H1 (cell line): ENCODE data around the gene ELOF1. TPM values are rescaled to one million over a fixed set of nuclear protein-coding genes. Genes with fewer than 3 reads are reported as not detected.

Experiments
- CTCF ChIA-PET: fragments of 300-600 bp; sonication (Branson Sonifier 250); formaldehyde crosslinking; loops from one replicate; lab custom pipeline; 2021; ENCODE audit not compliant: partially characterized antibody; lab: Charles Lee
- POLR2A ChIA-PET: fragments of 300-600 bp; sonication (Branson Sonifier 250); formaldehyde crosslinking; loops from one replicate; lab custom pipeline; 2021; ENCODE audit warnings: inconsistent platforms; ENCODE audit not compliant: partially characterized antibody; lab: Charles Lee
- DNase-seq, 2 experiments: peaks; one replicate each; pipeline versions ENCODE4 v3.0.0 to v3.0.0-alpha.2; 2010 to 2022; ENCODE audit warnings: low spot score in 2 of 2, low read depth in 1 of 2, mixed read lengths in 1 of 2
- FAIRE-seq: peaks from 2 replicates; lab custom pipeline; 2011; peaks lifted over from hg19 to GRCh38; lab: Jason Lieb, UNC
- H2AFZ ChIP-seq: 2 replicates; pipeline ENCODE4 v1.8.1; 2012; ENCODE audit warnings: low read length, inconsistent platforms
- H2AK5ac ChIP-seq: 2 replicates; pipeline ENCODE4 v1.6.1; 2013; ENCODE audit warnings: low read depth, low read length
- H2BK120ac ChIP-seq: replicated peaks from 2 replicates; pipeline ENCODE3; 2013; ENCODE audit warnings: low read depth, low read length, inconsistent platforms
- H2BK12ac ChIP-seq: 2 replicates; pipeline ENCODE4 v1.6.1; 2013; ENCODE audit warnings: low read depth, low read length
- H2BK15ac ChIP-seq: 2 replicates; pipeline ENCODE4 v1.6.1; 2013; ENCODE audit warnings: low read length
- H2BK20ac ChIP-seq: 2 replicates; pipeline ENCODE4 v1.6.1; 2013; ENCODE audit warnings: low read length
- H2BK5ac ChIP-seq: 2 replicates; pipeline ENCODE4 v1.6.1; 2013; ENCODE audit warnings: low read depth, low read length
- H3K14ac ChIP-seq: 2 replicates; pipeline ENCODE4 v1.6.1; 2013; ENCODE audit warnings: inconsistent platforms; ENCODE audit not compliant: insufficient read length
- H3K18ac ChIP-seq: 2 replicates; pipeline ENCODE4 v1.6.1; 2013; ENCODE audit warnings: low read length; ENCODE audit errors: extremely low read depth
- H3K23ac ChIP-seq: 2 replicates; pipeline ENCODE4 v1.6.1; 2013; ENCODE audit warnings: inconsistent platforms; ENCODE audit not compliant: insufficient read length
- H3K23me2 ChIP-seq: 2 replicates; pipeline ENCODE4 v1.6.1; 2013; ENCODE audit warnings: low read depth, low read length
- H3K27ac ChIP-seq: 2 replicates; pipeline ENCODE4 v1.6.1; 2011; ENCODE audit warnings: low read depth, low read length, inconsistent platforms
- H3K27me3 ChIP-seq, 4 experiments: replicated peaks in 1 of 4; 1 replicate in 1 of 4; 2 replicates in 3 of 4; pipeline versions ENCODE4 v1.6.1 to v1.8.1; 2011 to 2013; ENCODE audit warnings: low read length in 3 of 4, mild to moderate bottlenecking in 3 of 4, inconsistent platforms in 2 of 4, mixed read lengths in 2 of 4, moderate library complexity in 1 of 4; ENCODE audit not compliant: control insufficient read depth in 3 of 4, insufficient read depth in 3 of 4; ENCODE audit errors: extremely low read depth in 1 of 4
- H3K36me3 ChIP-seq, 4 experiments: 2 replicates each; pipeline versions ENCODE4 v1.6.1 to v1.8.1; 2011 to 2013; ENCODE audit warnings: mild to moderate bottlenecking in 4 of 4, low read length in 3 of 4, moderate library complexity in 2 of 4, control low read depth in 1 of 4, inconsistent platforms in 1 of 4; ENCODE audit not compliant: insufficient read depth in 4 of 4, control insufficient read depth in 2 of 4
- H3K4ac ChIP-seq: replicated peaks from 2 replicates; pipeline ENCODE3; 2013; ENCODE audit warnings: low read length, low read depth, mixed read lengths, inconsistent platforms; ENCODE audit not compliant: insufficient read length
- H3K4me1 ChIP-seq, 4 experiments: replicated peaks in 1 of 4; 1 replicate in 1 of 4; 2 replicates in 3 of 4; pipeline versions ENCODE4 v1.6.1 to v1.8.1; 2011 to 2013; ENCODE audit warnings: low read length in 3 of 4, inconsistent platforms in 2 of 4, mixed read lengths in 1 of 4; ENCODE audit not compliant: insufficient read depth in 4 of 4, control insufficient read depth in 3 of 4
- H3K4me2 ChIP-seq, 2 experiments: 2 replicates each; pipeline versions ENCODE4 v1.6.1 to v1.8.1; 2011 to 2013; ENCODE audit warnings: low read depth in 2 of 2, low read length in 2 of 2, control low read depth in 1 of 2, inconsistent platforms in 1 of 2, mild to moderate bottlenecking in 1 of 2; ENCODE audit not compliant: insufficient read depth in 1 of 2
- H3K4me3 ChIP-seq, 4 experiments: fragments of 200-600, 300-600 bp in 1 of 4; sonication (generic), shearing (Covaris generic), sonication (Bioruptor Twin) in 1 of 4; 2 replicates each; pipeline versions ENCODE4 v1.5.1 to v1.8.1; 2011 to 2016; ENCODE audit warnings: low read length in 4 of 4, low read depth in 3 of 4, control low read depth in 2 of 4, inconsistent platforms in 2 of 4, mild to moderate bottlenecking in 2 of 4, mixed read lengths in 1 of 4, moderate library complexity in 1 of 4; ENCODE audit not compliant: insufficient read depth in 2 of 4; ENCODE audit errors: extremely low read depth in 1 of 4
- H3K56ac ChIP-seq: replicated peaks from 2 replicates; pipeline ENCODE3; 2013; ENCODE audit warnings: low read depth, mild to moderate bottlenecking, mixed read lengths, low read length, inconsistent platforms; ENCODE audit not compliant: insufficient read length
- H3K79me1 ChIP-seq: 2 replicates; pipeline ENCODE4 v1.6.1; 2013; ENCODE audit warnings: low read depth, low read length, control low read depth
- H3K79me2 ChIP-seq, 2 experiments: 2 replicates each; pipeline versions ENCODE4 v1.6.1 to v1.8.1; 2012 to 2013; ENCODE audit warnings: low read length in 2 of 2, mild to moderate bottlenecking in 2 of 2, inconsistent platforms in 1 of 2; ENCODE audit not compliant: insufficient read depth in 2 of 2, control insufficient read depth in 1 of 2
- H3K9ac ChIP-seq, 4 experiments: replicated peaks in 1 of 4; 1 replicate in 1 of 4; 2 replicates in 3 of 4; pipeline versions ENCODE4 v1.6.1 to v1.8.1; 2011 to 2013; ENCODE audit warnings: low read depth in 3 of 4, low read length in 3 of 4, control low read depth in 2 of 4, mild to moderate bottlenecking in 2 of 4, moderate library complexity in 2 of 4, inconsistent platforms in 1 of 4; ENCODE audit errors: extremely low read depth in 1 of 4
- H3K9me3 ChIP-seq, 2 experiments: 2 replicates each; pipeline versions ENCODE4 v1.6.1 to v1.8.1; 2012 to 2013; ENCODE audit warnings: mild to moderate bottlenecking in 2 of 2, moderate library complexity in 2 of 2, control low read depth in 1 of 2, inconsistent platforms in 1 of 2, low read depth in 1 of 2, low read length in 1 of 2, mixed read lengths in 1 of 2; ENCODE audit not compliant: insufficient read depth in 2 of 2
- H4K20me1 ChIP-seq, 2 experiments: replicated peaks in 1 of 2; 2 replicates each; pipeline versions ENCODE3 to v1.8.1; 2011 to 2013; ENCODE audit warnings: inconsistent platforms in 2 of 2, low read length in 2 of 2, mild to moderate bottlenecking in 1 of 2; ENCODE audit not compliant: insufficient read depth in 2 of 2, control insufficient read depth in 1 of 2
- H4K5ac ChIP-seq: 2 replicates; pipeline ENCODE4 v1.6.1; 2013; ENCODE audit warnings: low read length, low read depth, mixed read lengths, inconsistent platforms; ENCODE audit not compliant: insufficient read length
- H4K8ac ChIP-seq: 2 replicates; pipeline ENCODE4 v1.8.0; 2013; ENCODE audit warnings: mild to moderate bottlenecking, moderate library complexity, low read length, inconsistent platforms; ENCODE audit not compliant: insufficient read depth; ENCODE audit errors: extremely low read depth
- H4K91ac ChIP-seq: replicated peaks from 2 replicates; pipeline ENCODE3; 2013; ENCODE audit warnings: low read length, mixed read lengths, inconsistent platforms; ENCODE audit not compliant: insufficient read length
- CBX8 ChIP-seq: fragments of 300-800, 300-1000 bp; sonication (generic); IDR thresholded peaks from 2 replicates; pipeline ENCODE4 v1.7.1; 2016; ENCODE audit warnings: low read depth, low read length, borderline replicate concordance
- CEBPB ChIP-seq: IDR thresholded peaks from 2 replicates; pipeline ENCODE4 v1.6.1; 2012; ENCODE audit warnings: low read depth, low read length
- CHD2 ChIP-seq: IDR thresholded peaks from 2 replicates; pipeline ENCODE4 v1.6.1; 2012; ENCODE audit warnings: low read length, improper control_type of control experiment
- KDM4A ChIP-seq: IDR thresholded peaks from one replicate; pipeline ENCODE4 v1.7.1; 2012; ENCODE audit warnings: low read depth, mild to moderate bottlenecking, moderate library complexity, low read length, inconsistent platforms; ENCODE audit not compliant: severe bottlenecking
- RNF2 ChIP-seq: fragments of 200-900, 300-1000 bp; sonication (generic); IDR thresholded peaks from 2 replicates; pipeline ENCODE4 v1.7.1; 2016; ENCODE audit warnings: borderline replicate concordance, low read depth, mild to moderate bottlenecking, antibody characterized with exemption, low read length; ENCODE audit not compliant: poor library complexity, severe bottlenecking; ENCODE audit errors: missing control alignments
- WGBS, 2 experiments: shearing (Covaris generic) in 1 of 2; methylation state at CpG; one replicate each; pipeline versions ENCODE4 v1.1.6 to v1.1.7; 2013 to 2015; ENCODE audit warnings: low lambda C conversion rate in 2 of 2, mixed read lengths in 2 of 2, inconsistent platforms in 1 of 2, low coverage in 1 of 2, missing lambda C conversion rate in 1 of 2; ENCODE audit not compliant: insufficient replicate concordance in 2 of 2, insufficient coverage in 1 of 2, insufficient read length in 1 of 2; ENCODE audit errors: extremely low coverage in 1 of 2, missing lambda C conversion rate in 1 of 2; 5-methylcytosine and 5-hydroxymethylcytosine counted together
- polyA plus RNA-seq, 7 experiments: library from polyadenylated mRNA; depleted of rRNA in 3 of 7; stranded (reverse) in 5 of 7; unstranded in 2 of 7; fragments of >200 nt in 5 of 7; fragments of 200-250 nt in 2 of 7; gene quantifications; 1 replicate in 5 of 7; 2 replicates in 1 of 7; 4 replicates in 1 of 7; pipeline versions ENCODE4 v1.2.1 to v1.2.3, GENCODE V29; 2011 to 2013; ENCODE audit warnings: missing spikeins in 2 of 7, mixed read lengths in 2 of 7
- total RNA-seq: library from RNA; stranded (reverse); fragmentation: NEBNext Ultra II Directional; extraction: Animal tissue kit (Norgen Biotek cat#: 25700); gene quantifications from 2 replicates; pipeline ENCODE4 v1.2.1, GENCODE V29; 2021

Gene ELOF1
- total and polyA plus RNA-seq, 2 of the 8 experiments (the other 6 are each of a cell fraction or from before 2014, with no cell fraction given): 84.2 to 101 TPM

DNA sequence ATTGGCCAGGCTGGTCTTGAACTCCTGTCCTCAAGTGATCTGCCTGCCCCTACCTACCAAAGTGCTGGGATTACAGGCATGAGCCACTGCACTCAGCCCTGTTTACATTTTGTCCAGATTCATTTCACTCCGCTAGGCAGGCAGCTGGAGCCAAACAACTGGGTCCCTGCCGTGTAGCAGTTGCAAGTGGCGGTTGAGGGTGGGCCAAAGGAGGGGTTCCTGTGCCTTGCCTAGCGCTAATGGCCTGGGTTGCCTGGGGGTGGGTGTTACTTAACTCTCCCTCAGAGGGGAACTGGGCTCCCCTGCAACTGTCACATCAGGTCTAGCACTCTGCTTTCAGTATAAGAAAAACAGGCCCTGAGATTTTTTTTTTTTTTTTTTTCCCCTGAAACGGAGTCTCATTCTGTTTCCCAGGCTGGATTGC, 11.0 kb upstream of the ELOF1 start:
- no peak overlapping the region for H3K4ac ChIP-seq
- no peak overlapping the region for H2BK5ac ChIP-seq
- H3K4me2 ChIP-seq: no peak overlapping the region
- POLR2A ChIA-PET: interaction anchor here (0.7 to 1.7 kb wide), 5 partner anchors 8 to 358 kb away, joined by 3 to 4 read pairs (median 4); partner anchors contain the start of gene CNN1
- no peaks in the 10 kb centered on the region for H3K23me2 ChIP-seq
- H2BK20ac ChIP-seq: no peak overlapping the region
- no peak overlapping the region for H2AFZ ChIP-seq
- no peaks in the 10 kb centered on the region for H3K27me3 ChIP-seq
- H3K79me2 ChIP-seq: no peaks in the 10 kb centered on the region
- 84% methylated on average over 5 of the region's 5 CpGs; no CpG with 5 or more reads in 1 of the 2 experiments for WGBS, 2 experiments
- no peak overlapping the region for H3K18ac ChIP-seq
- DNase-seq (no peak), FAIRE-seq (no peak)
- CTCF ChIA-PET: interaction anchor here (0.8 to 4.3 kb wide), 5 partner anchors 10 to 227 kb away, joined by 3 to 19 read pairs (median 5); no protein-coding TSS in a partner anchor
- no peak overlapping the region for H4K5ac ChIP-seq
- no peaks in the 10 kb centered on the region for H3K4me1 ChIP-seq
- peaks cover 0 to 2% of the 10 kb centered on the region in 2 experiments for H4K20me1 ChIP-seq
- no peak overlapping the region for H2BK15ac ChIP-seq
- TF ChIP-seq RNF2 (no peak), CEBPB (no peak), CBX8 (no peak), CHD2 (no peak), KDM4A (no peak)
- H3K23ac ChIP-seq: no peak overlapping the region
- no peaks in the 10 kb centered on the region for H3K36me3 ChIP-seq
- H3K14ac ChIP-seq: no peak overlapping the region
- H4K8ac ChIP-seq: no peak overlapping the region
- no peaks in the 10 kb centered on the region for H3K9me3 ChIP-seq
- H3K79me1 ChIP-seq: no peaks in the 10 kb centered on the region
- no peak overlapping the region for H4K91ac ChIP-seq
- H3K56ac ChIP-seq: no peak overlapping the region
- H3K4me3 ChIP-seq: no peak overlapping the region
- no peak overlapping the region for H2BK12ac ChIP-seq
- no peak overlapping the region for H2AK5ac ChIP-seq
- no peak overlapping the region for H2BK120ac ChIP-seq
- H3K9ac ChIP-seq: no peak overlapping the region
- no peak overlapping the region for H3K27ac ChIP-seq
